HepG2 (cell line): ENCODE measurements around the gene S100A6. TPM values are rescaled to one million over a fixed set of nuclear protein-coding genes. Genes with fewer than 3 reads are reported as not detected.

Source experiments
- ATAC-seq: fragments of 200-7000 bp; cut with Tn5 transposase; 3 replicates; pipeline ENCODE4 v1.9.1; 2020; ENCODE audit warnings: mild to moderate bottlenecking, moderate library complexity
- BruUV-seq: library from RNA; stranded (reverse); fragments of 400-500 nt; replicated peaks from 2 replicates; lab custom pipeline; 2021; lab: Mats Ljungman, UMichigan
- CTCF ChIA-PET: fragments of 300-600 bp; formaldehyde crosslinking; extraction: SDS; loops from one replicate; lab custom pipeline; 2021; ENCODE audit warnings: low total read pairs, inconsistent platforms, low intra/inter-chr PET ratio; lab: Yijun Ruan, JAX
- POLR2A ChIA-PET: fragments of 350-600 bp; sonication (Branson Sonifier 250); formaldehyde crosslinking; loops from one replicate; lab custom pipeline; 2020; ENCODE audit warnings: antibody characterized with exemption, inconsistent platforms; lab: Yijun Ruan, JAX
- DNase-seq: peaks from one replicate; pipeline ENCODE4 v3.0.0-alpha.2; 2015; ENCODE audit warnings: low spot score
- FAIRE-seq: peaks from 3 replicates; lab custom pipeline; 2011; peaks lifted over from hg19 to GRCh38; lab: Jason Lieb, UNC
- H2AFZ ChIP-seq: one replicate; pipeline ENCODE4 v1.6.1; 2011; ENCODE audit warnings: low read length, inconsistent platforms
- H3K27ac ChIP-seq: fragments of 300-600 bp; 3 replicates; pipeline ENCODE4 v1.8.0; 2011; ENCODE audit warnings: mixed run types, mild to moderate bottlenecking, mixed read lengths, low read length, inconsistent platforms; ENCODE audit not compliant: insufficient read depth; ENCODE audit errors: extremely low read length
- H3K27me3 ChIP-seq, 2 experiments: fragments of 200-600 bp in 1 of 2; 2 replicates in 1 of 2; 3 replicates in 1 of 2; pipeline versions ENCODE4 v1.6.0 to v1.8.0; 2011; ENCODE audit warnings: low read length in 2 of 2, mild to moderate bottlenecking in 2 of 2, moderate library complexity in 2 of 2, inconsistent platforms in 1 of 2; ENCODE audit not compliant: insufficient read depth in 2 of 2, control insufficient read depth in 1 of 2
- H3K36me3 ChIP-seq, 2 experiments: fragments of 200-600 bp in 1 of 2; replicated peaks in 1 of 2; 2 replicates in 1 of 2; 3 replicates in 1 of 2; pipeline versions ENCODE4 v1.5.1 to v1.8.0; 2011; ENCODE audit warnings: low read length in 2 of 2, inconsistent platforms in 1 of 2; ENCODE audit not compliant: insufficient read depth in 2 of 2, control insufficient read depth in 1 of 2
- H3K4me1 ChIP-seq: 2 replicates; pipeline ENCODE4 v1.5.1; 2012; ENCODE audit warnings: low read length, inconsistent platforms; ENCODE audit not compliant: insufficient read depth
- H3K4me2 ChIP-seq: 2 replicates; pipeline ENCODE4 v1.6.0; 2011; ENCODE audit warnings: low read depth, low read length, inconsistent platforms
- H3K4me3 ChIP-seq, 3 experiments: fragments of 200-600 bp in 1 of 3; sonication (generic), shearing (Covaris generic) in 1 of 3; replicated peaks in 1 of 3; 2 replicates each; pipeline ENCODE4 v1.5.1; 2011 to 2016; ENCODE audit warnings: low read length in 3 of 3, inconsistent platforms in 2 of 3, low read depth in 2 of 3, mild to moderate bottlenecking in 2 of 3, control low read depth in 1 of 3, mixed read lengths in 1 of 3; ENCODE audit not compliant: insufficient read depth in 1 of 3
- H3K79me2 ChIP-seq: one replicate; pipeline ENCODE4 v1.6.1; 2011; ENCODE audit warnings: low read length, inconsistent platforms; ENCODE audit not compliant: insufficient read depth
- H3K9ac ChIP-seq: 2 replicates; pipeline ENCODE4 v1.6.0; 2011; ENCODE audit warnings: mild to moderate bottlenecking, low read depth, low read length, inconsistent platforms; ENCODE audit not compliant: insufficient read depth
- H3K9me3 ChIP-seq: 2 replicates; pipeline ENCODE4 v1.5.1; 2012; ENCODE audit warnings: mild to moderate bottlenecking, low read length
- H4K20me1 ChIP-seq: 2 replicates; pipeline ENCODE4 v1.6.0; 2011; ENCODE audit warnings: inconsistent platforms, mild to moderate bottlenecking, low read length, moderate library complexity; ENCODE audit not compliant: insufficient read depth
- ATF5 ChIP-seq: sonication (generic); formaldehyde crosslinking; IDR thresholded peaks from 2 replicates; pipeline ENCODE4 v1.4.0; 2020; ENCODE audit warnings: mild to moderate bottlenecking, low read depth, missing genetic modification reagents
- EED ChIP-seq: sonication (generic); formaldehyde crosslinking; IDR thresholded peaks from 2 replicates; pipeline ENCODE4 v1.5.0; 2020; ENCODE audit warnings: mild to moderate bottlenecking, missing genetic modification reagents
- ETV5 ChIP-seq: IDR thresholded peaks from 2 replicates; pipeline ENCODE4 v1.6.1; 2018; ENCODE audit warnings: missing biosample characterization, missing genetic modification reagents, inconsistent platforms, borderline replicate concordance
- FOXM1 ChIP-seq: sonication (generic); formaldehyde crosslinking; IDR thresholded peaks from 2 replicates; pipeline ENCODE4 v1.5.0; 2020; ENCODE audit warnings: missing genetic modification reagents
- HMGXB3 ChIP-seq: sonication (generic); formaldehyde crosslinking; IDR thresholded peaks from 2 replicates; pipeline ENCODE4 v1.4.0; 2020; ENCODE audit warnings: missing genetic modification reagents, borderline replicate concordance
- KDM4B ChIP-seq: sonication (generic); formaldehyde crosslinking; IDR thresholded peaks from 2 replicates; pipeline ENCODE4 v1.4.0; 2020; ENCODE audit warnings: missing genetic modification reagents
- MLX ChIP-seq: IDR thresholded peaks from 2 replicates; pipeline ENCODE4 v1.6.1; 2016
- POLR2AphosphoS5 ChIP-seq: IDR thresholded peaks from 2 replicates; pipeline ENCODE4 v1.6.1; 2012; ENCODE audit warnings: low read depth, low read length
- SOX5 ChIP-seq: IDR thresholded peaks from 2 replicates; pipeline ENCODE4 v1.6.1; 2016; ENCODE audit warnings: borderline replicate concordance
- TBL1XR1 ChIP-seq: fragments of 150-350 bp; IDR thresholded peaks from 2 replicates; pipeline ENCODE4 v1.6.1; 2014; ENCODE audit warnings: borderline replicate concordance, low read length; ENCODE audit not compliant: partially characterized antibody
- ZBTB42 ChIP-seq: sonication (generic); formaldehyde crosslinking; IDR thresholded peaks from 2 replicates; pipeline ENCODE4 v1.5.0; 2020; ENCODE audit warnings: mild to moderate bottlenecking, missing genetic modification reagents
- ZNF547 ChIP-seq: sonication (generic); formaldehyde crosslinking; IDR thresholded peaks from 2 replicates; pipeline ENCODE4 v1.5.1; 2020; ENCODE audit warnings: mild to moderate bottlenecking, missing genetic modification reagents
- ZNF619 ChIP-seq: sonication (generic); formaldehyde crosslinking; IDR thresholded peaks from 2 replicates; pipeline ENCODE4 v1.4.0; 2020; ENCODE audit warnings: mild to moderate bottlenecking, missing genetic modification reagents
- ZNF639 ChIP-seq: conservative IDR thresholded peaks from 2 replicates; pipeline ENCODE4 v1.6.1; 2018; ENCODE audit warnings: missing genetic modification reagents
- ZNF713 ChIP-seq: sonication (generic); formaldehyde crosslinking; IDR thresholded peaks from 2 replicates; pipeline ENCODE4 v1.4.0; 2020; ENCODE audit warnings: mild to moderate bottlenecking, missing genetic modification reagents
- ZNF782 ChIP-seq: sonication (generic); formaldehyde crosslinking; IDR thresholded peaks from 2 replicates; pipeline ENCODE4 v1.4.0; 2020; ENCODE audit warnings: missing genetic modification reagents, mild to moderate bottlenecking, borderline replicate concordance
- WGBS: methylation state at CpG from one replicate; pipeline ENCODE4 v1.1.6; 2017; ENCODE audit warnings: low lambda C conversion rate; 5-methylcytosine and 5-hydroxymethylcytosine counted together
- in situ Hi-C: cut with HindIII; loops from 2 replicates; pipeline ENCODE4 v1.10.0; 2017; ENCODE audit warnings: low pct_unique_long_range_greater_than_20kb; ENCODE audit not compliant: extremely low pct_ligation_motif_present
- intact Hi-C: fragments of 100-400 bp; cut with micrococcal nuclease; formaldehyde crosslinking; loops from one replicate; pipeline ENCODE4 v1.10.0; 2022; ENCODE audit not compliant: unreplicated experiment
- polyA plus RNA-seq, 8 experiments: library from polyadenylated mRNA; depleted of rRNA in 3 of 8; stranded (reverse) in 7 of 8; unstranded in 1 of 8; fragments of >200 nt; fragmentation: Illumina TruSeq in 4 of 8; extraction: Trizol in 4 of 8; gene quantifications; 2 replicates each; pipeline versions ENCODE4 v1.2.1 to v1.2.3, GENCODE V29; 2011 to 2016; ENCODE audit warnings: low read depth in 4 of 8, missing spikeins in 1 of 8, mixed read lengths in 1 of 8; ENCODE audit not compliant: insufficient read depth in 1 of 8
- total RNA-seq, 5 experiments: library from RNA; depleted of rRNA; stranded (reverse); fragments of >200 nt; fragmentation: Illumina TruSeq; extraction: Trizol; gene quantifications; 2 replicates each; pipeline ENCODE4 v1.2.3, GENCODE V29; 2016; ENCODE audit warnings: low read depth in 1 of 5
- TF ChIP-seq, protein P1 (sequence below): sonication (generic); formaldehyde crosslinking; IDR thresholded peaks from 2 replicates; pipeline ENCODE4 v1.8.1; 2023; ENCODE audit warnings: missing genetic modification reagents, inconsistent platforms, borderline replicate concordance

S100A6 gene
- total and polyA plus RNA-seq, 2 of the 13 experiments (the other 11 are each of a cell fraction or from before 2014, with no cell fraction given): 72.9 to 85.0 TPM

DNA sequence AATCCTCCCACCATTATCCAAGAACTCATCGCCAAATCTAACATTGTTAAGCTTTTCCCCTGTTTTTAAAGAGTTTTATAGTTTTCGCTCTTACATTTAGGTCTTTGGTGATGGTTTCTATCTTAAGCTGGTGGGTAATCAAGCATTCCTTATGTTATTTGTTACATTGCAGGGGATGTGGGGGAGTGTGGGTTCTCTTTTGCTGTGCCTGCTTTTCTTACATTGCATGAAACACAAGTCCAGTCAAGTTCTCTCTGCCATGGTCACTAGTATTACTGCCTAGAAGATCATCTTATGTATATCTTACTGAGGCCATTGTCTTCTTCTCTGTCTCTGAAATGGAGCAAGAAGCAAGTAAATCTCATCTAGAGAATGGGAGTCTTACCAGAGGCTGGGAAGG lies 48.1 kb downstream of the S100A6 start:
- Histone ChIP-seq H3K4me1 (no peaks in the 10 kb centered on the region), H3K9ac (no peak overlapping the region), H3K4me2 (no peak overlapping the region), H3K9me3 (no peaks in the 10 kb centered on the region), H3K4me3 (no peak overlapping the region), H3K79me2 (no peaks in the 10 kb centered on the region), H3K27me3 (peaks cover 0 to 13% of the 10 kb centered on the region in 2 experiments; a peak in 4 of 5 replicates), H3K27ac (no peak overlapping the region), H3K36me3 (no peaks in the 10 kb centered on the region), H2AFZ (no peak overlapping the region), H4K20me1 (no peaks in the 10 kb centered on the region)
- no peak for ATAC-seq
- intact Hi-C loops: no loop called here
- 44% methylated on average over 2 of the region's 2 CpGs for WGBS
- no peak for FAIRE-seq
- no peak for TF ChIP-seq ZNF639 (CRISPR knock-in tag)
- TF ChIP-seq POLR2AphosphoS5: no peak
- no peak for TF ChIP-seq ZNF619 (CRISPR knock-in tag)
- TF ChIP-seq ATF5 (CRISPR knock-in tag): no peak
- no peak for TF ChIP-seq SOX5 (CRISPR knock-in tag)
- no peak for TF ChIP-seq ETV5 (CRISPR knock-in tag)
- no peak for TF ChIP-seq ZBTB42 (CRISPR knock-in tag)
- no peak for TF ChIP-seq KDM4B (CRISPR knock-in tag)
- TF ChIP-seq ZNF713 (CRISPR knock-in tag): no peak
- no peak for TF ChIP-seq TBL1XR1
- TF ChIP-seq, protein P1, sequence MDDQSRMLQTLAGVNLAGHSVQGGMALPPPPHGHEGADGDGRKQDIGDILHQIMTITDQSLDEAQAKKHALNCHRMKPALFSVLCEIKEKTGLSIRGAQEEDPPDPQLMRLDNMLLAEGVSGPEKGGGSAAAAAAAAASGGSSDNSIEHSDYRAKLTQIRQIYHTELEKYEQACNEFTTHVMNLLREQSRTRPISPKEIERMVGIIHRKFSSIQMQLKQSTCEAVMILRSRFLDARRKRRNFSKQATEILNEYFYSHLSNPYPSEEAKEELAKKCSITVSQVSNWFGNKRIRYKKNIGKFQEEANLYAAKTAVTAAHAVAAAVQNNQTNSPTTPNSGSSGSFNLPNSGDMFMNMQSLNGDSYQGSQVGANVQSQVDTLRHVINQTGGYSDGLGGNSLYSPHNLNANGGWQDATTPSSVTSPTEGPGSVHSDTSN (CRISPR knock-in tag): no peak
- TF ChIP-seq ZNF547 (CRISPR knock-in tag): no peak
- no peak for TF ChIP-seq FOXM1 (CRISPR knock-in tag)
- TF ChIP-seq HMGXB3 (CRISPR knock-in tag): no peak
- no peak for TF ChIP-seq MLX
- no peak for TF ChIP-seq ZNF782 (CRISPR knock-in tag)
- TF ChIP-seq EED (CRISPR knock-in tag): no peak
- no TSS peak for BruUV-seq
- DNase-seq: no peak
- POLR2A ChIA-PET: no interaction called here
- in situ Hi-C loops: no loop called here
- CTCF ChIA-PET: no interaction called here
